ENCODE measurements around the gene GARRE1. TPM values are rescaled to one million over a fixed set of nuclear protein-coding genes. Genes with fewer than 3 reads are reported as not detected.

GARRE1 gene
- polyA plus RNA-seq, 2 of the 4 experiments (the other 2 are of a cell fraction) = 9.6 to 20.0 TPM

DNA sequence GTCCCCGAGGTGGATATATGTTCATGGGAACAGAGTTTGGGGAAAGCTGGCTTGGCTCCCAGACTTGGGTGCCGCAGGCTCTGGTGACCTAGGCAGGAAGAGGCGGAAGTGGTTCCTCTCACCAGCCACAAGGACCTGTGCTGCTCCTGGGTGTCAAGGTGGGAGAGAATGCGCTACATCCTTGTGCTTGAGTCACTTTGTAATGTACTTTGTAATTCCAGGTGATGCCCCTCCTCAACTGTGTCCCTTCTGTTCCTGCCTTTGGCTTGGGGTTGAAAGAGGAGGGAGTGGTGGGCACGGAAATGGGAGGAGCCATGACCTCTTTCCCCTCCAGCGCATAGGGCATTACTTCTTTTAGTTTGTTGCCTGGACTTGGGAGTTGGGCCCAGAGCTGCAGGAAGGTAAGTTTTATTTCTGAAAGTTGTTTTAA, 10.9 kb downstream of the GARRE1 start:
- 88% methylated on average over 6 of the region's 6 CpGs for WGBS (ENCODE audit: missing lambda C conversion rate)
- H3K4me2 ChIP-seq = no peak overlapping the region
- POLR2A ChIA-PET = no interaction called here
- H3K4me3 ChIP-seq = no peak overlapping the region
- ATAC-seq = no peak
- H3K9me3 ChIP-seq = no peaks in the 10 kb centered on the region
- H3K27ac ChIP-seq = no peak overlapping the region
- no peak for DNase-seq (ENCODE audit: low read depth in 1 of 2, low spot score in 1 of 2)
- CTCF ChIA-PET = interaction anchor here (1.2 to 1.3 kb wide), 2 partner anchors 12 to 169 kb away, joined by 3 to 5 read pairs; no protein-coding TSS in a partner anchor
- no peak for TF ChIP-seq BCL3 (IDR thresholded peaks at IDR 0.05)
- no peak for TF ChIP-seq HEYL (CRISPR knock-in tag; IDR thresholded peaks at IDR 0.05)
- TF ChIP-seq EP300 (IDR thresholded peaks at IDR 0.05) = no peak
- TF ChIP-seq BHLHE40 (IDR thresholded peaks at IDR 0.05; ENCODE audit: low read depth, low read length) = no peak
- TF ChIP-seq, protein P1, sequence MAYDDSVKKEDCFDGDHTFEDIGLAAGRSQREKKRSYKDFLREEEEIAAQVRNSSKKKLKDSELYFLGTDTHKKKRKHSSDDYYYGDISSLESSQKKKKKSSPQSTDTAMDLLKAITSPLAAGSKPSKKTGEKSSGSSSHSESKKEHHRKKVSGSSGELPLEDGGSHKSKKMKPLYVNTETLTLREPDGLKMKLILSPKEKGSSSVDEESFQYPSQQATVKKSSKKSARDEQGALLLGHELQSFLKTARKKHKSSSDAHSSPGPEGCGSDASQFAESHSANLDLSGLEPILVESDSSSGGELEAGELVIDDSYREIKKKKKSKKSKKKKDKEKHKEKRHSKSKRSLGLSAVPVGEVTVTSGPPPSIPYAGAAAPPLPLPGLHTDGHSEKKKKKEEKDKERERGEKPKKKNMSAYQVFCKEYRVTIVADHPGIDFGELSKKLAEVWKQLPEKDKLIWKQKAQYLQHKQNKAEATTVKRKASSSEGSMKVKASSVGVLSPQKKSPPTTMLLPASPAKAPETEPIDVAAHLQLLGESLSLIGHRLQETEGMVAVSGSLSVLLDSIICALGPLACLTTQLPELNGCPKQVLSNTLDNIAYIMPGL (CRISPR knock-in tag; IDR thresholded peaks at IDR 0.05; ENCODE audit: borderline replicate concordance) = no peak
- no peak for TF ChIP-seq RNF2 (IDR thresholded peaks at IDR 0.05; ENCODE audit: borderline replicate concordance, low read depth)
- H3K4me1 ChIP-seq = peaks cover 37% of the 10 kb centered on the region
- peak; percentile 54 for FAIRE-seq

GRCh38 chr19:34269081-34269480, 14.7 kb downstream of the GARRE1 start:
- TF ChIP-seq HDAC2 (IDR thresholded peaks at IDR 0.05) = no peak
- TF ChIP-seq BCL3 (IDR thresholded peaks at IDR 0.05) = no peak
- no peak for TF ChIP-seq CBX2 (IDR thresholded peaks at IDR 0.05; ENCODE audit: borderline replicate concordance, low read depth)
- TF ChIP-seq NR3C1 (IDR thresholded peaks at IDR 0.05) = no peak
- no peak for TF ChIP-seq POLR2AphosphoS2 (conservative IDR thresholded peaks at IDR 0.05; ENCODE audit: low read length)
- no peak for TF ChIP-seq RFX5 (IDR thresholded peaks at IDR 0.05)
- no peak for TF ChIP-seq SMC3 (IDR thresholded peaks at IDR 0.05)
- TF ChIP-seq HES2 (IDR thresholded peaks at IDR 0.05) = no peak
- TF ChIP-seq TFCP2L1 (CRISPR knock-in tag; IDR thresholded peaks at IDR 0.05) = no peak
- no peak for TF ChIP-seq E2F6 (IDR thresholded peaks at IDR 0.05; ENCODE audit: borderline replicate concordance, low read depth)
- Histone ChIP-seq H3K27ac (no peak overlapping the region), H3K9me3 (no peaks in the 10 kb centered on the region), H3K4me1 (peaks cover 8% of the 10 kb centered on the region), H3K4me3 (no peak overlapping the region), H3K4me2 (no peak overlapping the region)
- WGBS (ENCODE audit: missing lambda C conversion rate) = 85% methylated on average over 8 of the region's 8 CpGs
- FAIRE-seq (no peak), DNase-seq (ENCODE audit: low read depth in 1 of 2, low spot score in 1 of 2) (no peak), ATAC-seq (no peak)
- ChIA-PET CTCF (interaction anchor here (0.6 to 1.7 kb wide), 5 partner anchors 9 to 169 kb away, joined by 3 to 7 read pairs (median 5); no protein-coding TSS in a partner anchor), POLR2A (interaction anchor here (0.5 kb wide), 1 partner anchor 12 kb away, joined by 3 read pairs; no protein-coding TSS in a partner anchor)

DNA sequence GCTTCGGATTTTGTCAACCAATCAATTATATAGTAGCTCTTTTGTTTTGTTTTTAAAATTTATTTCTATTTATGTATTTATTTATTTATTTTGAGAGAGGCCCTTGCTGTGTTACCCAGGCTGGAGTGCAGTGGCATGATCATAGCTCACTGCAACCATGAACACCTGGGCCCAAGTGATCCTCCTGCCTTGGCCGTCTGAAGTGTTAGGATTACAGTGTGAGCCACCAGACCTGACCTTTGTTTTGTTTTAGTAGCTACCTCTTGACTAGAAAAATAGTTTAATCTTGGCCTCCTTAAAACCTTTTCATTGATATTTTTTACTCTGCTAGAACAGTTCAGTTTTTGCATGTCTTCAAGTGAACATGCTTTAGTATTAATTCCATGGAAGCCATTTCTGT, 15.1 kb downstream of the GARRE1 start:
- WGBS (ENCODE audit: missing lambda C conversion rate) = 85% methylated on average over 2 of the region's 2 CpGs
- Histone ChIP-seq H3K4me2 (no peak overlapping the region), H3K4me3 (no peak overlapping the region), H3K27ac (no peak overlapping the region), H3K4me1 (peaks cover 9% of the 10 kb centered on the region), H3K9me3 (no peaks in the 10 kb centered on the region)
- CTCF ChIA-PET = interaction anchor here (0.6 to 1.7 kb wide), 6 partner anchors 9 to 169 kb away, joined by 3 to 7 read pairs (median 4); no protein-coding TSS in a partner anchor
- ATAC-seq (no peak), FAIRE-seq (peak; percentile 39), DNase-seq (ENCODE audit: low read depth in 1 of 2, low spot score in 1 of 2) (no peak)
- TF ChIP-seq MAX (IDR thresholded peaks at IDR 0.05) = no peak
- TF ChIP-seq CBX8 (IDR thresholded peaks at IDR 0.05) = no peak
- TF ChIP-seq HOXA7 (CRISPR knock-in tag; IDR thresholded peaks at IDR 0.05) = no peak
- TF ChIP-seq CHD2 (IDR thresholded peaks at IDR 0.05; ENCODE audit: low read length, partially characterized antibody) = no peak
- TF ChIP-seq EHMT2 (IDR thresholded peaks at IDR 0.05; ENCODE audit: low read depth) = no peak
- TF ChIP-seq ESRRA (IDR thresholded peaks at IDR 0.05; ENCODE audit: borderline replicate concordance, low read length) = no peak
- POLR2A ChIA-PET = interaction anchor here (0.5 to 1.3 kb wide), 2 partner anchors 12 to 14 kb away, joined by 3 read pairs; no protein-coding TSS in a partner anchor

All from A549 (cell line).